Effector memory CD4-positive, alpha-beta T cell (primary cell): Measurements from ENCODE around the gene ARHGEF4.
"Not testable (repeated sequence)": the region's sequence is repeated elsewhere in the genome, so short reads cannot be mapped to it uniquely, and the experiment has no call there.

ENCODE experiments used
- DNase-seq, 3 donors: peaks; one replicate each; pipeline ENCODE4 v3.0.0-alpha.2; 2020
- H3K27ac ChIP-seq: 2 replicates; pipeline ENCODE4 v1.7.0; 2013; ENCODE audit warnings: mild to moderate bottlenecking, low read length, moderate library complexity; ENCODE audit not compliant: insufficient read depth, poor library complexity, severe bottlenecking
- H3K27me3 ChIP-seq: replicated peaks from 2 replicates; pipeline ENCODE4 v1.7.0; 2013; ENCODE audit warnings: mild to moderate bottlenecking, low read length; ENCODE audit not compliant: insufficient read depth, control insufficient read depth, poor library complexity, severe bottlenecking
- H3K36me3 ChIP-seq: 2 replicates; pipeline ENCODE4 v1.7.0; 2013; ENCODE audit warnings: mild to moderate bottlenecking, low read length, moderate library complexity; ENCODE audit not compliant: control insufficient read depth, insufficient read depth
- H3K4me1 ChIP-seq: 2 replicates; pipeline ENCODE4 v1.7.0; 2013; ENCODE audit warnings: low read length, mild to moderate bottlenecking; ENCODE audit not compliant: control insufficient read depth, insufficient read depth, poor library complexity, severe bottlenecking
- H3K4me3 ChIP-seq: 2 replicates; pipeline ENCODE4 v1.7.0; 2013; ENCODE audit warnings: low read length, low read depth, mild to moderate bottlenecking; ENCODE audit not compliant: insufficient read depth, poor library complexity, severe bottlenecking
- H3K9me3 ChIP-seq: 2 replicates; pipeline ENCODE4 v1.7.0; 2013; ENCODE audit warnings: mild to moderate bottlenecking, low read length, moderate library complexity; ENCODE audit not compliant: control insufficient read depth

The ARHGEF4 gene

GRCh38 chr2:130987519-130988425 lies 151.1 kb downstream of the ARHGEF4 start:
- no peak overlapping the region for H3K27ac ChIP-seq
- no peaks in the 10 kb centered on the region for H3K4me1 ChIP-seq
- DNase-seq, result no peak
- H3K36me3 ChIP-seq, result no peaks in the 10 kb centered on the region
- H3K9me3 ChIP-seq, result no peaks in the 10 kb centered on the region
- H3K27me3 ChIP-seq, result no peaks in the 10 kb centered on the region
- no peak overlapping the region for H3K4me3 ChIP-seq

DNA sequence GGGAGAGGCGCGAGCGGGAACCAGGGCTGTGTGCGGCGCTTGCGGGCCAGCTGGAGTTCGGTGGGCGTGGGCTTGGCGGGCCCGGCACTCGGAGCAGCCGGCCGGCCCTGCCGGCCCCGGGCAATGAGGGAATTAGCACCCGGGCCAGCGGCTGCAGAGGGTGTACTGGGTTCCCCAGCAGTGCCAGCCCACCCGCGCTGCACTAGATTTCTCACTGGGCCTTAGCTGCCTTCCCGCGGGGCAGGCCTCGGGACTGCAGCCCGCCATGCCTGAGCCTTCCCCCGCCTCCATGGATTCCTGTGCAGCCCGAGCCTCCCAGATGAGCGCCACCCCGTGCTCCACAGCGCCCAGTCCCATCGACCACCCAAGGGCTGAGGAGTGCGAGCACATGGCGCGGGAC lies 154.7 kb downstream of the ARHGEF4 start:
- H3K27ac ChIP-seq, H3K4me3 ChIP-seq, DNase-seq, H3K4me1 ChIP-seq, H3K27me3 ChIP-seq, H3K9me3 ChIP-seq, H3K36me3 ChIP-seq: not testable (repeated sequence)

DNA sequence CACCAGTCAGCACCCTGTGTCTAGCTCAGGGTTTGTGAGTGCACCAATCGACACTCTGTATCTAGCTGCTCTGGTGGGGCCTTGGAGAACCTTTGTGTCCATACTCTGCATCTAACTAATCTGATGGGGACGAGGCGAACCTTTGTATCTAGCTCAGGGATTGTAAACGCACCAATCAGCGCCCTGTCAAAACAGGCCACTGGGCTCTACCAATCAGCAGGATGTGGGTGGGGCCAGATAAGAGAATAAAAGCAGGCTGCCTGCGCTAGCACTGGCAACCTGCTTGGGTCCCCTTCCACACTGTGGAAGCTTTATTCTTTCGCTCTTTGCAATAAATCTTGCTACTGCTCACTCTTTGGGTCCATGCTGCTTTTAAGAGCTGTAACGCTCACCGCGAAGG lies 155.3 kb downstream of the ARHGEF4 start:
- H3K4me3 ChIP-seq, H3K36me3 ChIP-seq, H3K27me3 ChIP-seq, H3K4me1 ChIP-seq, H3K9me3 ChIP-seq, H3K27ac ChIP-seq, DNase-seq: not testable (repeated sequence)

DNA sequence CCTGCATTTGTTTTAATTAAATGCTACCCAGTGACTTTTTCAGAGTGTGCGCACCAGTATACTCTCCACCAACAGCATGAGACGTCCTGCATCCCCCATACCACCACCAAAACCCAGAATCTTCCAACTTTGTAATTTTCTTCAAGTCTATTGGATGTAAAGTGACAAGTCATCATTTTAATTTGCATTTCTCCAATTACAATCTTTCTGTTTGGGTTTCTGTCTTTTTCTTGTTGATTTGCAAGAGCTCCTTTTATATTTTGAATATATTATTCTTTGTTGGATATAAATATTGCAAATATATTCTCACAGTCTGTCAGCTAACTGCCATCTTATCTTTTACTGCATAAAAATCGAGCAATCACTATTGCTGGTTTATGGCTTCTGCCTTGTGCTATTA lies 160.0 kb downstream of the ARHGEF4 start:
- Histone ChIP-seq H3K27me3 (no peaks in the 10 kb centered on the region), H3K9me3 (no peaks in the 10 kb centered on the region)

DNA sequence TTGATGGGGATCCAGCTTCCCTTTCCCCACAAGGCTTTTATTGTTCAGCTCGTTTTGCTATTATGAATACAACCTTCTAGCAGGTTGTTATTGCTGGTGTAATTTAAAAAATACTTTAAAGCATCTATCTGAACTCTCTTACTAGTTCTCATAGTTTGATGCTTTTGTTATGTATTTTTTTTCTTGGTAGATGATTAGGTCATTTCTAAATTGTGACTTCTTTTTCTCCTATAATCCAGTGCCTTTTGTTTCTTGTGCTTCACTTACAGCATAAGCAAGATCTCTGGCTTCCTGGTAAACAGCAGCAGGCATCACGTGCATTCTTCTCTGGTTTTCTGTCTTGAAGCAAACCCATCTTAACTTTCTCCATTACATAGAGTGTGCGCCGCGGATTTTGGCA lies 160.5 kb downstream of the ARHGEF4 start:
- no peak overlapping the region for H3K4me3 ChIP-seq
- no peak for DNase-seq
- H3K9me3 ChIP-seq, result no peaks in the 10 kb centered on the region
- H3K36me3 ChIP-seq, result no peaks in the 10 kb centered on the region
- H3K27me3 ChIP-seq, result no peaks in the 10 kb centered on the region
- H3K27ac ChIP-seq, result no peak overlapping the region
- no peaks in the 10 kb centered on the region for H3K4me1 ChIP-seq

More for the DNA sequence above, 160.0 kb downstream of the ARHGEF4 start:
- no peak for DNase-seq
- Histone ChIP-seq H3K4me1 (no peaks in the 10 kb centered on the region), H3K36me3 (no peaks in the 10 kb centered on the region), H3K27ac (no peak overlapping the region), H3K4me3 (no peak overlapping the region)

- Histone ChIP-seq H3K4me3 (no peak overlapping the region), H3K27me3 (no peaks in the 10 kb centered on the region), H3K36me3 (no peaks in the 10 kb centered on the region), H3K27ac (no peak overlapping the region), H3K4me1 (no peaks in the 10 kb centered on the region), H3K9me3 (no peaks in the 10 kb centered on the region)
- DNase-seq, result no peak
Observed at GRCh38 chr2:130998561-130998960, 161.8 kb downstream of the ARHGEF4 start.

DNA sequence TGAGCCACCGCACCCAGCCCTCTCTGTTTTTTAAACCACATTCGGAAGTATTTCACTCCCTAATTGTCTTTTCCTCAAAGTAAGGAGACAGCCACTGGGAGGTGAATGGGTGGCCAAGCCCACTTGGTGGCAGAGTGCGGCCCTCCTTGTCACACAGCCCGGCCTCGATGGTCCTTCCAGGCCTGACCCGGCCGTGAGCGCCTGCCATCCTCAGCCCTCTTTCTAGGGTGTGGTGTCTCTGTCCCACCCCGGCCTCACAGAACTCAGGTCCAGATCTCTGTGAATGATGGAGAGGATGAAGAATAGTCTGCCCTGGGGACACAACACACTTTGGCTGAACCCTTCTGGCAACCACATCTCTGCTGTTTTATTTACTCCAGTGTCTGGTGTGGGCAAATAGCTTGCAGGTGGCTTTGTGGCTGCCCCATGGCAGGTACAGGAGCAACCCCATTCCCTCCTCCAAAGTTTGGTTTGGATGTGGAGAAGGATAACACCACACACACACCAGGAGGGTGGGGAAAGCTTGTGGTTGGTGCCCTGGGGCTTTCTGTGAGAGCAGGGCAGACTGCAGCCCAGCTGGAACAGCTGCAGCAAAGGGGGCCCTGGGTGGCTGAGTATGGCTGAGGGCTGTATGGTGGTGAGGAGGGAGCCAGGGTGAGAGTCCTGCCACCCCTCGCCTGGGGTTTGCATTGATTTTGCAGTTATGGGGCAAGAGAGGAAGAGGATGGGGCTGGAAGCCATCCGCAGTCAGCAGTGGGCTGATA lies 167.9 kb downstream of the ARHGEF4 start:
- no peak for DNase-seq
- no peaks in the 10 kb centered on the region for H3K9me3 ChIP-seq
- H3K4me3 ChIP-seq, result no peak overlapping the region
- no peaks in the 10 kb centered on the region for H3K27me3 ChIP-seq
- H3K36me3 ChIP-seq, result no peaks in the 10 kb centered on the region
- H3K27ac ChIP-seq, result no peak overlapping the region
- H3K4me1 ChIP-seq, result no peaks in the 10 kb centered on the region

GRCh38 chr2:131005216-131005935 lies 168.7 kb downstream of the ARHGEF4 start:
- H3K27me3 ChIP-seq, result no peaks in the 10 kb centered on the region
- H3K4me3 ChIP-seq, result no peak overlapping the region

GRCh38 chr2:131006561-131006960 lies 169.8 kb downstream of the ARHGEF4 start:
- Histone ChIP-seq H3K36me3 (no peaks in the 10 kb centered on the region), H3K27ac (no peak overlapping the region), H3K4me1 (no peaks in the 10 kb centered on the region), H3K27me3 (no peaks in the 10 kb centered on the region), H3K4me3 (no peak overlapping the region), H3K9me3 (no peaks in the 10 kb centered on the region)
- DNase-seq, result no peak

More at GRCh38 chr2:131005216-131005935, 168.7 kb downstream of the ARHGEF4 start:
- no peak overlapping the region for H3K27ac ChIP-seq
- no peaks in the 10 kb centered on the region for H3K4me1 ChIP-seq
- no peaks in the 10 kb centered on the region for H3K36me3 ChIP-seq
- DNase-seq, result no peak
- no peaks in the 10 kb centered on the region for H3K9me3 ChIP-seq
